SU-DHL-6 (cell line): ENCODE data around the gene SYNPR.

Experiments
- H2AFZ ChIP-seq: fragments of 200-600 bp; sonication (generic); 2 replicates; pipeline ENCODE4 v1.6.1; 2014; ENCODE audit warnings: low read depth, mild to moderate bottlenecking, moderate library complexity, mixed read lengths, antibody characterized with exemption, low read length; ENCODE audit not compliant: severe bottlenecking
- H3F3A ChIP-seq: fragments of 200-600 bp; shearing (Covaris generic); 2 replicates; pipeline ENCODE4 v1.6.0; 2016; ENCODE audit warnings: antibody characterized with exemption, mild to moderate bottlenecking; ENCODE audit not compliant: insufficient read depth
- H3K27ac ChIP-seq: fragments of 200-600 bp; sonication (generic); 2 replicates; pipeline ENCODE4 v1.5.1; 2016; ENCODE audit warnings: low read depth, mild to moderate bottlenecking, low read length, moderate library complexity, mixed read lengths
- H3K27me3 ChIP-seq: fragments of 200-600 bp; sonication (generic), shearing (Covaris generic); 2 replicates; pipeline ENCODE4 v1.6.0; 2014; ENCODE audit warnings: mild to moderate bottlenecking, low read length
- H3K36me3 ChIP-seq: fragments of 200-600 bp; sonication (generic); 2 replicates; pipeline ENCODE4 v1.6.1; 2014; ENCODE audit warnings: mild to moderate bottlenecking, low read length, mixed read lengths
- H3K4me2 ChIP-seq: fragments of 300-600, 200-600 bp; shearing (Covaris generic), sonication (generic); 2 replicates; pipeline ENCODE4 v1.6.0; 2014; ENCODE audit warnings: low read length, low read depth, mild to moderate bottlenecking; ENCODE audit not compliant: poor library complexity, severe bottlenecking
- H3K4me3 ChIP-seq: fragments of 200-600 bp; sonication (generic); 2 replicates; pipeline ENCODE4 v1.5.1; 2014; ENCODE audit warnings: antibody characterized with exemption, low read length, mild to moderate bottlenecking, mixed read lengths; ENCODE audit not compliant: insufficient read depth, poor library complexity, severe bottlenecking
- H3K79me2 ChIP-seq: fragments of 200-600 bp; sonication (generic); 2 replicates; pipeline ENCODE4 v1.6.1; 2014; ENCODE audit warnings: mild to moderate bottlenecking, low read length, moderate library complexity; ENCODE audit not compliant: insufficient read depth
- H3K9ac ChIP-seq: fragments of 200-600 bp; sonication (generic); 2 replicates; pipeline ENCODE4 v1.7.0; 2014; ENCODE audit warnings: mild to moderate bottlenecking, low read length
- H3K9me2 ChIP-seq: fragments of 200-600 bp; sonication (generic); replicated peaks from 2 replicates; pipeline ENCODE4 v1.6.1; 2014; ENCODE audit warnings: low read length; ENCODE audit not compliant: insufficient read depth
- H3K9me3 ChIP-seq: fragments of 200-600 bp; sonication (generic); 2 replicates; pipeline ENCODE4 v1.6.1; 2014; ENCODE audit warnings: low read length, mixed read lengths; ENCODE audit not compliant: insufficient read depth
- H4K20me1 ChIP-seq: fragments of 200-600 bp; sonication (generic); 2 replicates; pipeline ENCODE4 v1.6.1; 2014; ENCODE audit warnings: low read depth, mild to moderate bottlenecking, antibody characterized with exemption, low read length, moderate library complexity, mixed read lengths
- CTCF ChIP-seq: fragments of 200-600 bp; sonication (generic); IDR thresholded peaks from one replicate; pipeline ENCODE4 v1.5.1; 2017; ENCODE audit warnings: antibody characterized with exemption, mild to moderate bottlenecking, low read length, moderate library complexity; ENCODE audit not compliant: insufficient read depth, poor library complexity, severe bottlenecking
- EZH2phosphoT487 ChIP-seq: fragments of 200-600 bp; sonication (generic), shearing (Covaris generic); conservative IDR thresholded peaks from 2 replicates; pipeline ENCODE4 v1.6.1; 2018; ENCODE audit warnings: mild to moderate bottlenecking, antibody characterized with exemption, low read length, moderate library complexity, mixed read lengths

Gene SYNPR

DNA sequence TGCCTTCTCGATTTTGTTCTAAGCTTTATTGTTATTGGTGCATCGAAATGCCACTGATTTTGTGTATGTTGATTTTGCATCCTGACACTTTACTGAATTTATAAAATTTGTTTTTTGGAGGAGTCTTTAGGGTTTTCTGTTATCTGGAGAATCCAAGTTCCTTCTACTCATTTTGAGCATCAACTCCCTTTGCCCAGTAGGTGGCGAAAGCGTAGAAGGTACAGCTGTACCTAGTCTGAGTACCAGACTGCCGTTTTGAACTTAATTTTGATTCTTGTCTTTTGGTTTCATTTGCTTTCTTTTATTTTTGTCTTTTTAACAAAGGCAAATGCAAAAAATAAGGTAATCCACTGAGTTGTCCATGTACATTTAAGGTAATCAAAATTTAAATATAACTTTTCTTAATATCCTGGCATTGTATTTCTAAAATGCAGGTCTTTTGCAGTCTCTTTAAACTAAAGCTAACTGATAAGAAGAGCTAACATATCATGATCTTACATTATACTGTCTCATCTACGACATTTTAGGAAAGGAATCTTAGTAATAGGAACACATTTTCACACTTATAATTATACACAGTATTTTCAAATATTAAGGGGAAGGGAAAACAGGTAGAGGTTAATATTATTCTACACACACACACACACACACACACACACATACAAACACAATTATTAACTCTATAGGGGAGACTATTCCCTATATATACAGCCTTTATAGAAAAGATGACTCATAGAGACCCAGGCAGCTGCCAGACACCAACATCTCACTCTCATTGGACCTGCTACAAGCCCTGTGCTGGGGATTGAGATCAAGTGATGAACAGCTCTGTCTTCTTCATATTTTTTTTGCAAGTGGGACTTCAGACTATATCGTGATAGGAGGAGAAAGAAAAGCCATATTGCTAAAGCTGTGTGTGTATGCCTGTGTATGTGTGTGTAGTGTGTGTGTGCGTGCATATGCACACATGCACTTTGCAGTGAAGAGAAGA is 71.8 kb downstream of the SYNPR start:
- Histone ChIP-seq H3K27ac (no peak overlapping the region), H3K4me2 (no peak overlapping the region), H3K9ac (no peak overlapping the region), H4K20me1 (no peaks in the 10 kb centered on the region), H2AFZ (no peak overlapping the region), H3K9me2 (no peaks in the 10 kb centered on the region), H3F3A (no peaks in the 10 kb centered on the region), H3K79me2 (no peaks in the 10 kb centered on the region), H3K9me3 (no peaks in the 10 kb centered on the region), H3K36me3 (no peaks in the 10 kb centered on the region), H3K27me3 (no peaks in the 10 kb centered on the region), H3K4me3 (no peak overlapping the region)
- TF ChIP-seq CTCF (peak; percentile 75), EZH2phosphoT487 (no peak)

GRCh38 chr3:63351159-63352007 is 73.3 kb downstream of the SYNPR start:
- no peak overlapping the region for H3K9ac ChIP-seq
- H3K9me3 ChIP-seq, result no peaks in the 10 kb centered on the region
- no peaks in the 10 kb centered on the region for H3K36me3 ChIP-seq
- H3K4me3 ChIP-seq, result no peak overlapping the region
- TF ChIP-seq EZH2phosphoT487 (no peak), CTCF (peak; percentile 55)
- no peaks in the 10 kb centered on the region for H4K20me1 ChIP-seq
- no peak overlapping the region for H3K27ac ChIP-seq
- H3K9me2 ChIP-seq, result no peaks in the 10 kb centered on the region
- H3K79me2 ChIP-seq, result no peaks in the 10 kb centered on the region
- no peak overlapping the region for H2AFZ ChIP-seq
- no peak overlapping the region for H3K4me2 ChIP-seq
- no peaks in the 10 kb centered on the region for H3F3A ChIP-seq
- no peaks in the 10 kb centered on the region for H3K27me3 ChIP-seq

- Histone ChIP-seq H3F3A (no peaks in the 10 kb centered on the region), H3K4me2 (no peak overlapping the region), H3K27me3 (no peaks in the 10 kb centered on the region), H3K4me3 (no peak overlapping the region), H3K36me3 (no peaks in the 10 kb centered on the region), H3K9me3 (no peaks in the 10 kb centered on the region), H3K9ac (no peak overlapping the region), H3K27ac (no peak overlapping the region), H3K79me2 (no peaks in the 10 kb centered on the region), H4K20me1 (no peaks in the 10 kb centered on the region), H3K9me2 (no peaks in the 10 kb centered on the region), H2AFZ (no peak overlapping the region)
- TF ChIP-seq CTCF (no peak), EZH2phosphoT487 (no peak)
Observed at GRCh38 chr3:63352008-63352279, 73.8 kb downstream of the SYNPR start.
